HEK293T (cell line): ENCODE measurements around the gene SMG6.

Experiments used
- CTCF ChIA-PET: fragments of 350-600 bp; formaldehyde crosslinking; extraction: SDS; loops from one replicate; lab custom pipeline; 2021; ENCODE audit warnings: antibody characterized with exemption, inconsistent platforms; lab: Yijun Ruan, JAX
- POLR2A ChIA-PET: fragments of 350-600 bp; formaldehyde crosslinking; extraction: SDS; loops from one replicate; lab custom pipeline; 2020; ENCODE audit warnings: antibody characterized with exemption, inconsistent platforms; lab: Yijun Ruan, JAX
- DNase-seq: peaks from one replicate; pipeline ENCODE4 v3.0.0; 2012; ENCODE audit warnings: mixed read lengths; ENCODE audit errors: extremely low spot score
- ARNT ChIP-seq: fragments of 450-650 bp; IDR thresholded peaks from 2 replicates; pipeline ENCODE4 v1.6.1; 2017; ENCODE audit warnings: mild to moderate bottlenecking
- BHLHE40 ChIP-seq: fragments of 450-650 bp; IDR thresholded peaks from 2 replicates; pipeline ENCODE4 v1.6.1; 2016; ENCODE audit warnings: mild to moderate bottlenecking, moderate library complexity, borderline replicate concordance
- CTBP1 ChIP-seq: fragments of 450-650 bp; IDR thresholded peaks from 2 replicates; pipeline ENCODE4 v1.6.1; 2016; ENCODE audit warnings: borderline replicate concordance
- ELF4 ChIP-seq: fragments of 450-650 bp; IDR thresholded peaks from 2 replicates; pipeline ENCODE4 v1.6.1; 2017; ENCODE audit warnings: antibody characterized with exemption
- FOXA1 ChIP-seq: fragments of 450-650 bp; IDR thresholded peaks from 2 replicates; pipeline ENCODE4 v1.6.1; 2016; ENCODE audit warnings: mild to moderate bottlenecking
- FOXK2 ChIP-seq: fragments of 450-650 bp; IDR thresholded peaks from 2 replicates; pipeline ENCODE4 v1.6.1; 2016; ENCODE audit warnings: mild to moderate bottlenecking
- FOXM1 ChIP-seq: fragments of 450-650 bp; IDR thresholded peaks from 2 replicates; pipeline ENCODE4 v1.6.1; 2017; ENCODE audit warnings: mild to moderate bottlenecking, borderline replicate concordance
- HDGF ChIP-seq: fragments of 450-650 bp; IDR thresholded peaks from 2 replicates; pipeline ENCODE4 v1.6.1; 2017; ENCODE audit warnings: antibody characterized with exemption, borderline replicate concordance
- L3MBTL2 ChIP-seq: fragments of 450-650 bp; conservative IDR thresholded peaks from 2 replicates; pipeline ENCODE4 v1.6.1; 2016; ENCODE audit warnings: mild to moderate bottlenecking
- LEF1 ChIP-seq: fragments of 450-650 bp; IDR thresholded peaks from 2 replicates; pipeline ENCODE4 v1.6.1; 2017; ENCODE audit warnings: mild to moderate bottlenecking, borderline replicate concordance
- NFRKB ChIP-seq: fragments of 450-650 bp; IDR thresholded peaks from 2 replicates; pipeline ENCODE4 v1.6.1; 2016; ENCODE audit warnings: mild to moderate bottlenecking, moderate library complexity
- SP1 ChIP-seq: fragments of 450-650 bp; IDR thresholded peaks from 2 replicates; pipeline ENCODE4 v1.6.1; 2017
- SUZ12 ChIP-seq: fragments of 450-650 bp; IDR thresholded peaks from 2 replicates; pipeline ENCODE4 v1.6.1; 2016; ENCODE audit warnings: mild to moderate bottlenecking
- TARDBP ChIP-seq: fragments of 450-650 bp; IDR thresholded peaks from 2 replicates; pipeline ENCODE4 v1.6.1; 2016
- ZNF384 ChIP-seq: fragments of 450-650 bp; IDR thresholded peaks from 2 replicates; pipeline ENCODE4 v1.6.1; 2016
- TF ChIP-seq, protein P1 (sequence below): fragments of 450-650 bp; IDR thresholded peaks from 2 replicates; pipeline ENCODE4 v1.6.1; 2016

Gene SMG6

DNA sequence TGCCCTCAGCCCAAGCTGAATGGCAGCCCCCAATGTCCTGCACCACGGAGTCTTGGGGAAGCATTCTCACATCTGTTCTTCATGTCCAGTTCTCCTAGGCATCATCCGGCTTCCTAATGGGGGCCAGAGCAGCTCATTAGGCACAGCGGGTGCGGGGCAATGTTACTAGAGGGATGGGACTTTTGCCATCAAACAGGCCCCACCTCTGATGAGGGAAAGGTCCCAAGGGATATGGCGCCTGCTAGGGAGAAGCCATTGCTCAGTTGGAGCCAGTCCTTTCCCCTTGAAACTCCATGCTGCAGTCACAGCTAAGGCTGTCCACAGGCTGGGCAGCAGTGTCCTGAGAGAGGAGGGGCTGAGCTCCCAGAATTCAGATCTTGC, 275.4 kb downstream of the SMG6 start:
- CTCF ChIA-PET: no interaction called here
- POLR2A ChIA-PET: interaction anchor here (1.0 to 2.0 kb wide), 4 partner anchors 22 to 312 kb away, joined by 3 to 5 read pairs (median 3); no protein-coding TSS in a partner anchor
- TF ChIP-seq LEF1 (no peak), SUZ12 (no peak), FOXK2 (no peak), L3MBTL2 (no peak), NFRKB (no peak), CTBP1 (no peak), BHLHE40 (no peak), TARDBP (no peak), FOXM1 (no peak)
- no peak for DNase-seq

DNA sequence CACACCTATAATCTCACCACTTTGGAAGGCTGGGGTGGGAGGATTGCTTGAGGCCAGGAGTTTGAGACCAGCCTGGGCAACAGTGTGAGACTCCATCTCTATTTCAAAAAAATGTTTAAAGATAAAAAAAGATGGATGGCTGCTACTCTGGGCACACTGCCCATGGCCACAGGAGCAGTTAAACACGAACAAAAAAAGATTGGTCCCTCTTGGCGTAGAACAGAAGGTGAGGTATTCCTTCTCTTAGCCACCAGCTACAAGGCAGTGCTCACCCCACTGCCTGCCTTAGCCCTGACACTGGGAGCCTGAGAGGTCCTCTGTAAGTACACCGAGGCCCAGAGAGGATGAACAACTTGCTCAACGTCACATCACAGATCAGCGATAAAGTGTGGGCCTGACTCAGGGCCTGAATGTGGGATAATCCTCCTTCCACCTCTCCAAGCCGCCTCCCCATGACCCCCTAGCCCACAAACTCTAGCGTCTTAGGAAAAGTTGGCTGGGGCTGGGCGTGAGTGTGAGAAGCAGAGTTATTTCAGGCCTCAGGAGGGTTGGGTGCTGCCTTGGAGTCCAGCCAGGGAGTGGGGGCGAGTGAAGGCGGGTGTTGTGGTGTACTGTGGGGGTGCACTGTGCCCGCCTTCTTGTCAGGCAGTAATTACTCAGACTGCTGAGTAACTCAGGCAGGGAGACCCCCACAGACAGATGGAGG, 275.9 kb downstream of the SMG6 start:
- ChIA-PET POLR2A (interaction anchor here (0.6 to 2.0 kb wide), 4 partner anchors 14 to 311 kb away, joined by 3 to 5 read pairs (median 3); no protein-coding TSS in a partner anchor), CTCF (interaction anchor here (0.6 to 0.7 kb wide), 2 partner anchors 28 to 125 kb away, joined by 3 to 4 read pairs; no protein-coding TSS in a partner anchor)
- TF ChIP-seq BHLHE40 (no peak), TARDBP (no peak), ZNF384 (no peak), FOXM1 (no peak), CTBP1 (no peak), FOXK2 (no peak), L3MBTL2 (no peak), ELF4 (no peak), LEF1 (no peak), SP1 (no peak)
- DNase-seq: no peak

DNA sequence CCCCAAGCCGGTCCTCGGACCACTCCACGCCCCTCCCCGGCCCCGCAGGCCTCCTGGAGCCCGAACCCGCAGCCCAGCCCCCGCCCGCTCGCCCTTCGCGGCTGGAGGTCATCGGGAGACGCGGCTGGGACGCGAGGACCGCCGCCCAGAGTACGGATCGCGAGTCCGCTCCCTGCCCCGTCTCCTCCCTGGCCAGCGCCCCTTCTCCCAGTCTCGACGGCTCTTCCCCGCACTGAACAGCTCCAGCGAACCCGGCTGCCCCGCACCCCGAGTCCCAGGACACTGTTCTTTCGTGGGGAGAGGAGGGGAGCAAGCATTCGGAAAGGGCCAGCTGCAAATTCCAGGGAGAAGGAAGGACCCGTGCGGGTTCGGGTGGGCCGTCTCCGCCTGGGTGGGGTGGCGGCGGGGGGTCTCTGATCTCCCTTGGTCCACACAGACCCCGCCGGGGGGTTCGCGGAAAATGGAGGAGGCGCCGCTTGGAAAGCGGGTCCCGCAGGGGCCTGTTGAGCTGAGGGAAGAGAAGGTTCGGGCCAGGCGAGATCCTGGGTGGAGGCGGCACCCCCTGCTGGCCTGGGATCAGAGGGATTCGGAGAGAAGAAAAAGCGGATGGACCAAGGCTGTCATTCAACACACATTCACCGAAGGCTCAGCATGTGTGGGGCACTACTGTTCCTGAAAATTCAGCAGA, 277.8 kb downstream of the SMG6 start:
- TF ChIP-seq FOXA1: no peak
- no peak for TF ChIP-seq NFRKB
- TF ChIP-seq, protein P1, sequence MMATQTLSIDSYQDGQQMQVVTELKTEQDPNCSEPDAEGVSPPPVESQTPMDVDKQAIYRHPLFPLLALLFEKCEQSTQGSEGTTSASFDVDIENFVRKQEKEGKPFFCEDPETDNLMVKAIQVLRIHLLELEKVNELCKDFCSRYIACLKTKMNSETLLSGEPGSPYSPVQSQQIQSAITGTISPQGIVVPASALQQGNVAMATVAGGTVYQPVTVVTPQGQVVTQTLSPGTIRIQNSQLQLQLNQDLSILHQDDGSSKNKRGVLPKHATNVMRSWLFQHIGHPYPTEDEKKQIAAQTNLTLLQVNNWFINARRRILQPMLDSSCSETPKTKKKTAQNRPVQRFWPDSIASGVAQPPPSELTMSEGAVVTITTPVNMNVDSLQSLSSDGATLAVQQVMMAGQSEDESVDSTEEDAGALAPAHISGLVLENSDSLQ: peak; percentile 85
- POLR2A ChIA-PET: interaction anchor here (1.5 kb wide), 1 partner anchor 117 kb away, joined by 7 read pairs; no protein-coding TSS in a partner anchor
- CTCF ChIA-PET: interaction anchor here (0.5 to 2.6 kb wide), 7 partner anchors 41 to 121 kb away, joined by 3 to 19 read pairs (median 3); no protein-coding TSS in a partner anchor
- DNase-seq: peak; percentile 65

DNA sequence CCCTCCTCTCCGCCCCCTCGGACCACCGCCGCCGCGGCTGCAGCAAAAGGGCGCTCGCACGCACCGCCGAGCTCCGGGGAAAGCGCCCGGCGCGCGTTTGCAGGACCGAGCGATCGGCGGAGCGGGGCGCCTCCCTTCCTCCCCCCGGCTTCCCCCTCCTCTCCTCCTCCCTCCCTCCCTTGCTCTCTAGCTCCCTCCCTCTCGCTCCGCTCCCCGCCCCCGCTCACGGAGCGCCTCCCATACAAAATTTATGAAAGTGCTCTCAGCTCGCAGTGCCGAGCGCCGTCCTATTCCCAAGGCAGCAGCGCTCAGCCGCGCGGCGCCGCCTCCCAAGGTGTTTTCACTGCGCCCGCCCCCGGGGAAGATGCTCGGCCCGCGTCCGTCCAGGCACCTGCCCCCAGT, 278.4 kb downstream of the SMG6 start, which contains the start of gene RTN4RL1:
RTN4RL1 (minus strand) TSS at position 115 of the 402 bp plus-strand sequence. CDS start 469 bp downstream, outside the sequence.
- ChIA-PET POLR2A (interaction anchor here (1.5 kb wide), 1 partner anchor 116 kb away, joined by 7 read pairs; no protein-coding TSS in a partner anchor), CTCF (interaction anchor here (0.5 to 2.6 kb wide), 6 partner anchors 110 to 308 kb away, joined by 3 to 19 read pairs (median 3); no protein-coding TSS in a partner anchor)
- TF ChIP-seq ARNT (no peak), FOXA1 (no peak), ZNF384 (no peak), HDGF (no peak), FOXM1 (no peak), TARDBP (no peak), CTBP1 (no peak), L3MBTL2 (no peak), SP1 (no peak), FOXK2 (no peak), LEF1 (no peak), ELF4 (no peak), BHLHE40 (no peak), NFRKB (no peak), SUZ12 (no peak)
- TF ChIP-seq, protein P1: no peak
- DNase-seq: peak; percentile 61

DNA sequence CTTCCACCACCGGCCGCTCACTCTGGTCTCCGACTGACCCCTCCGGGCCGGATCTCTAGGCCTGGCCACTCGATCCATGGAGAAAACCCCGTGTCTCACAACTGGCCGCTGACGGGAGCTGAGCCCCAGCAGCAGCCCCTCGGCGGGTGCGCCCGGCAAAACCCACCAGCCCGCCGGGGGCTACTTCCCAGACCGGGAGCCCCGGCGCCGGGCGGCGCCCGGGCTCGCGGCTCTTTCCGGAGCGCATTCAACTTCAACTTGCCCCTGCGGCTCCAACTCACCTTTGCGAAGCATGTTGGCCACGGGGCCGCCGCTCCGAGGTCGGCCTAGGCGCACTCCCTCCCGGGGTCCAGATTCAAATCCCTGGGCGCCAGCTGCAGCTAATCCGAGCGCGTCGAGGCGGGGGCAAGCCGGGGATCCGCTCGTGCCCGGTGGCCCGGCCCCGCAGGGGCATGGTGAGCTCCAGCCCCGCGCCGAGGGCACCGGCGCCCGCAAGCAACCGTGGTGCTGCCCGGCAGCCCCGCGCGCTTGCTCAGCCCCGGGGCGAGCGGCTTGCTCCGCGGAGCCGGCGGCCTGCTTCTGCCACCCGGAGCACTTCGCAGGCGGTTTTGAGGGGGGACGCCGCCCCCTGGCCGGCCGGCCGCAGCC, 278.9 kb downstream of the SMG6 start:
- CTCF ChIA-PET: interaction anchor here (0.8 to 2.6 kb wide), 6 partner anchors 30 to 308 kb away, joined by 3 to 19 read pairs (median 3); no protein-coding TSS in a partner anchor
- DNase-seq: no peak
- POLR2A ChIA-PET: no interaction called here
- no peak for TF ChIP-seq TARDBP
- TF ChIP-seq ELF4: no peak
- TF ChIP-seq LEF1: 0 out of 2 replicates have a peak, but pooled peaks have one; percentile 34
- TF ChIP-seq BHLHE40: no peak
- no peak for TF ChIP-seq HDGF
- TF ChIP-seq SUZ12: no peak
- TF ChIP-seq, protein P1: no peak
- no peak for TF ChIP-seq CTBP1
